Body of pancreas (tissue), 4 donors: Measurements from ENCODE around the gene ZNF668.

Experiments used
- POLR2A ChIP-seq, 3 donors: fragments of 450-650 bp; IDR thresholded peaks; one replicate each; pipeline ENCODE4 v1.6.1; 2016; ENCODE audit warnings: antibody characterized with exemption in 3 of 3, mild to moderate bottlenecking in 2 of 3
- TF ChIP-seq, protein P1 (sequence below), 7 experiments: fragments of 450-650 bp in 4 of 7; fragments of 200-600 bp in 3 of 7; sonication (generic) in 3 of 7; IDR thresholded peaks; one replicate each; pipeline ENCODE4 v1.5.1; 2016 to 2019; ENCODE audit warnings: antibody characterized with exemption in 7 of 7

DNA sequence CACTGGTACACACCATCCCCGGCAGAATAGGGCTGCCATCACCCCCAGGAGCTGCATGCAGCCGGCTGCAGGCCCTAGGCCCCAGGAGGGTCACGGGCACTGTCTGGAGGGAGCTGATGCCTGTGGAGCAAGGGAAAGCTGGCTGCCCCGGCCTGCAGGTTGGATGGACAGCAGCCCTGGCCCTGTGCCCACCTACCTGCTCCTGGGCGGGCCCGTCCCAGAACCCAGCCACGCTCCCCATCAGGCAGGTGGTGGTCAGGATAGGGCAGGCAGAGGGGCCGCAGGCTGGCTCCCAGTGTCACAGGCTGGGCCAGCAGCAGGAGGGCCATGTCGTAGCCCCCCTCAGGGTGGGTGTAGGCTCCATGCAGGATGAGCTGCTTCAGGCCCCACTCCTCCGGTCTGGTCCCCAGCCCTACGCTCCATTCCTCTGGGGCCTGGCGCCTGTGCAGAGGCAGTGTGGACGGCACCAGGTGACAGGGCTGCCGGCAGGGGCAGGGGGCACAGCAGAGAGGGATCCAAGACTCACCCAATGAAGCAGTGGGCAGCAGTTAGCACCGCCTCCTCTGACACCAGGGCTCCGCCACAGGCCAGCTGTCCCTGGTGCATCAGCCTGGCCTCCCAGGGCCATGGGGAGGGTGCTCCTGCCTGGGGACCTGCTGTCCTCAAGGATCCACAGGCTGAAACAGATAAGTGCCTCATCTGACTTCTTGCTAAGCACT, 10.7 kb upstream of the ZNF668 start:
- peak in 1 of 3 donors; percentile 11 for TF ChIP-seq POLR2A (IDR thresholded peaks at IDR 0.05)
- TF ChIP-seq, protein P1, sequence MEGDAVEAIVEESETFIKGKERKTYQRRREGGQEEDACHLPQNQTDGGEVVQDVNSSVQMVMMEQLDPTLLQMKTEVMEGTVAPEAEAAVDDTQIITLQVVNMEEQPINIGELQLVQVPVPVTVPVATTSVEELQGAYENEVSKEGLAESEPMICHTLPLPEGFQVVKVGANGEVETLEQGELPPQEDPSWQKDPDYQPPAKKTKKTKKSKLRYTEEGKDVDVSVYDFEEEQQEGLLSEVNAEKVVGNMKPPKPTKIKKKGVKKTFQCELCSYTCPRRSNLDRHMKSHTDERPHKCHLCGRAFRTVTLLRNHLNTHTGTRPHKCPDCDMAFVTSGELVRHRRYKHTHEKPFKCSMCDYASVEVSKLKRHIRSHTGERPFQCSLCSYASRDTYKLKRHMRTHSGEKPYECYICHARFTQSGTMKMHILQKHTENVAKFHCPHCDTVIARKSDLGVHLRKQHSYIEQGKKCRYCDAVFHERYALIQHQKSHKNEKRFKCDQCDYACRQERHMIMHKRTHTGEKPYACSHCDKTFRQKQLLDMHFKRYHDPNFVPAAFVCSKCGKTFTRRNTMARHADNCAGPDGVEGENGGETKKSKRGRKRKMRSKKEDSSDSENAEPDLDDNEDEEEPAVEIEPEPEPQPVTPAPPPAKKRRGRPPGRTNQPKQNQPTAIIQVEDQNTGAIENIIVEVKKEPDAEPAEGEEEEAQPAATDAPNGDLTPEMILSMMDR (IDR thresholded peaks at IDR 0.05): no peak
